ENCODE data around the gene ESYT2.
"Not testable (repeated sequence)": the region's sequence is repeated elsewhere in the genome, so short reads cannot be mapped to it uniquely, and the experiment has no call there.

ESYT2 gene

DNA sequence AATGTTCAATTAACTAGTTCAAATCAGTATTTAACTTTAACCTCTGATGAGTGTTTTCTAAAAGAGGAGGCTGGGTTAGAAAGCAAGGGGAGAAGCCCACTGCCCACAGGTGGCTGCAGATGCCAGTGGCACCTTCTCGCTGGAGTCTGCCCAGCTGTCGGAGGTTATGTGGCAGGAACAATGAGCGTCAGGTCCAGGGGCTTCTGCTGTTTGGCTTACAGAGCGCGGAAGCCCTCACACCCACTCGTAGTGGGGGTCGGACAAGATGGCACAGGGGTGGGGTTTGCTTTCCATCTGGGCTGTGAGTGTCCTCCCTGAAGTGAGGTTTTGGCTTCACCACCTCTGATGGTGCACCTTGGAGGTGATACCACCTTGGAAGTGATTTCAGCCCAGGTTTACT is 35.5 kb upstream of the ESYT2 start:
- Histone ChIP-seq H3K4me3 (ENCODE audit: low read depth, low read length) (no peak overlapping the region), H3K4me1 (ENCODE audit: control insufficient read depth, insufficient read depth, low read length, unreplicated experiment) (peaks cover 9% of the 10 kb centered on the region), H2AFZ (ENCODE audit: low read length, unreplicated experiment) (no peak overlapping the region), H3K27ac (ENCODE audit: low read depth, low read length) (peak overlapping the region; percentile 55), H3K79me2 (ENCODE audit: control insufficient read depth, insufficient read depth, low read length, unreplicated experiment) (peaks cover 15% of the 10 kb centered on the region), H3K27me3 (ENCODE audit: insufficient read depth, low read length) (no peaks in the 10 kb centered on the region), H3K36me3 (ENCODE audit: insufficient read depth, low read length) (peaks cover 1% of the 10 kb centered on the region; the same call in 1 of the 2 replicates)

DNA sequence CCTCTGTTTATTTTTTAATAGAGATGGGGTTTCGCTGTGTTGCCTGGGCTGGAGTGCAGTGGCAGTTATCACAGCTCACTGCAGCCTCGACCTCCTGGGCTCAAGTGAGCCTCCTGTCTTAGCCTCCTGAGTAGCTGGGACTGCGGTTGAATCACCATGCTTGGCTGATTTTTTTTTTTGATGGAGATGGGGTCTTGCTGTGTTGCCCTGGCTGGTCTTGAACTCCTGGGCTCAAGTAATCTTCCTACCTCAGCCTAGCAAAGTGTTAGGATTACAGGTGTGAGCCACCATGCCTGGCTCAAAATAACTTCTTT is 35.2 kb upstream of the ESYT2 start:
- Histone ChIP-seq H3K79me2 (ENCODE audit: control insufficient read depth, insufficient read depth, low read length, unreplicated experiment) (peaks cover 15% of the 10 kb centered on the region), H3K36me3 (ENCODE audit: insufficient read depth, low read length) (no peaks in the 10 kb centered on the region), H3K27me3 (ENCODE audit: insufficient read depth, low read length) (no peaks in the 10 kb centered on the region), H3K4me3 (ENCODE audit: low read depth, low read length) (peak overlapping the region; percentile 73), H3K4me1 (ENCODE audit: control insufficient read depth, insufficient read depth, low read length, unreplicated experiment) (peaks cover 9% of the 10 kb centered on the region), H2AFZ (ENCODE audit: low read length, unreplicated experiment) (peak overlapping the region; percentile 69), H3K27ac (ENCODE audit: low read depth, low read length) (peak overlapping the region; percentile 55)

DNA sequence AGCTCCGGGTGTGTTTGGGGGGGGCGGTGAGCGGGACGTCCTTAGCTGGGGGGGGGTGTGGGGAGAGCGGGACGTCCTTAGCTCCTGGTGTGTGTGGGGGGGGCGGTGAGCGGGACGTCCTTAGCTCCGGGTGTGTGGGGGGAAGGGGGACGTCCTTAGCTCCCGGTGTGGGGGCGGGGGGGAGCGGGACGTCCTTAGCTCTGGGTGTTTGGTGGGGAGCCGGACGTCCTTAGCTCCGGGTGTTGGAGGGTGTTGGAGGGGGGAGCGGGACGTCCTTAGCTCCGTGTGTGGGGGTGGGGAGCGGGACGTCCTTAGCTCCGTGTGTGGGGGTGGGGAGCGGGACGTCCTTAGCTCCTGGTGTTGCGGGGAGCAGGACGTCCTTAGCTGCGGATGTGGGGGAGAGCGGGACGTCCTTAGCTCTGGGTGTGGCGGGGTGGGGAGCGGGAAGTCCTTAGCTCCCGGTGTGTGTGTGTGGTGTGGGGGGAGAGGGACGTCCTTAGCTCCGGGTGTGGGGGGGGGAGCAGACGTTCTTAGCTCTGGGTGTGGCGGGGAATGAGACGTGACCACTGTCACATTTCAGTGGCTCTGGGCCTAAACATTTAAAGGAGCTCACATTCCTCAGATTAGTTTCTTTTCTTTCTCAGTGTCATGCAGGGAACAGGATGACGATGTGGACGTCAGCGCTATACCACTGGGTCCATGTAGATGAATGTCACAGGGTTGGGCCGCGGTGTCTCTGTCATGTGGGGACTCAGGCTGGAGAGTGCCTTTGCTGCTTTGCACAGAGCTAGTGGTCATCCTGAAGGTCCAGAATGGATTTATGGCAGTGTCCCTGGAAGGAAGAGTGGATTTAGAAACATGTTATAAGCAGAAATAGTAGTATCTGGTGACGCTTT is 34.5 kb upstream of the ESYT2 start:
- H2AFZ ChIP-seq (ENCODE audit: low read length, unreplicated experiment) = peak overlapping the region; percentile 69
- H3K27ac ChIP-seq (ENCODE audit: low read depth, low read length) = peak overlapping the region; percentile 55
- no peaks in the 10 kb centered on the region for H3K36me3 ChIP-seq (ENCODE audit: insufficient read depth, low read length)
- no peaks in the 10 kb centered on the region for H3K27me3 ChIP-seq (ENCODE audit: insufficient read depth, low read length)
- peaks cover 12% of the 10 kb centered on the region for H3K4me1 ChIP-seq (ENCODE audit: control insufficient read depth, insufficient read depth, low read length, unreplicated experiment)
- H3K4me3 ChIP-seq (ENCODE audit: low read depth, low read length) = peak overlapping the region; percentile 73
- peaks cover 15% of the 10 kb centered on the region for H3K79me2 ChIP-seq (ENCODE audit: control insufficient read depth, insufficient read depth, low read length, unreplicated experiment)

DNA sequence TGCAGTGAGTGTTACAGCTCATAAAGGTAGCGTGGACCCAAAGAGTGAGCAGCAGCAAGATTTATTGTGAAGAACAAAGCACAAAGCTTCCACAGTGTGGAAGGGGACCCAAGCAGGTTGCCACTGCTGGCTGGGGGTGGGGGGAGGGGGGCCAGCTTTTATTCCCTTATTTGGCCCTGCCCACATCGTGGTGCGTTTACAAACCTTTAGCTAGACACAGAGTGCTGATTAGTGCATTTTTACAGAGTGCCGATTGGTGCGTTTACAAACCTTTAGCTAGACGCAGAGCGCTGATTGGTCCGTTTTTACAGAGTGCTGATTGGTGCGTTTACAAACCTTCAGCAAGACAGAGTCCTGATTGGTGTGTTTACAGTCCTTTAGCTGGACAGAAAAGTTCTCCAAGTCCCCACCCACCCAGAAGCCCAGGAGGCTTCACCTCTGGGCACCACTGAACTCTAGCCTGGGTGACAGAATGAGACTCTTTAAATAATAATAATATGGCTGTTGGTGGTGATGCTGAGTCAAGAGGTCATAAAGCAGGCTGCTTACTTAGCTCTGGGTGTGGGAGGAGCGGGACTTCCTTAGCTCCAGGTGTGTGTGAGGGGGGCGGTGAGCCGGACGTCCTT is 33.8 kb upstream of the ESYT2 start:
- H2AFZ ChIP-seq (ENCODE audit: low read length, unreplicated experiment) = peak overlapping the region; percentile 59
- H3K4me3 ChIP-seq (ENCODE audit: low read depth, low read length) = peak overlapping the region; percentile 73
- peaks cover 18% of the 10 kb centered on the region for H3K4me1 ChIP-seq (ENCODE audit: control insufficient read depth, insufficient read depth, low read length, unreplicated experiment)
- H3K27ac ChIP-seq (ENCODE audit: low read depth, low read length) = peak overlapping the region; percentile 55
- H3K27me3 ChIP-seq (ENCODE audit: insufficient read depth, low read length); H3K36me3 ChIP-seq (ENCODE audit: insufficient read depth, low read length): not testable (repeated sequence)
- H3K79me2 ChIP-seq (ENCODE audit: control insufficient read depth, insufficient read depth, low read length, unreplicated experiment) = peaks cover 19% of the 10 kb centered on the region

DNA sequence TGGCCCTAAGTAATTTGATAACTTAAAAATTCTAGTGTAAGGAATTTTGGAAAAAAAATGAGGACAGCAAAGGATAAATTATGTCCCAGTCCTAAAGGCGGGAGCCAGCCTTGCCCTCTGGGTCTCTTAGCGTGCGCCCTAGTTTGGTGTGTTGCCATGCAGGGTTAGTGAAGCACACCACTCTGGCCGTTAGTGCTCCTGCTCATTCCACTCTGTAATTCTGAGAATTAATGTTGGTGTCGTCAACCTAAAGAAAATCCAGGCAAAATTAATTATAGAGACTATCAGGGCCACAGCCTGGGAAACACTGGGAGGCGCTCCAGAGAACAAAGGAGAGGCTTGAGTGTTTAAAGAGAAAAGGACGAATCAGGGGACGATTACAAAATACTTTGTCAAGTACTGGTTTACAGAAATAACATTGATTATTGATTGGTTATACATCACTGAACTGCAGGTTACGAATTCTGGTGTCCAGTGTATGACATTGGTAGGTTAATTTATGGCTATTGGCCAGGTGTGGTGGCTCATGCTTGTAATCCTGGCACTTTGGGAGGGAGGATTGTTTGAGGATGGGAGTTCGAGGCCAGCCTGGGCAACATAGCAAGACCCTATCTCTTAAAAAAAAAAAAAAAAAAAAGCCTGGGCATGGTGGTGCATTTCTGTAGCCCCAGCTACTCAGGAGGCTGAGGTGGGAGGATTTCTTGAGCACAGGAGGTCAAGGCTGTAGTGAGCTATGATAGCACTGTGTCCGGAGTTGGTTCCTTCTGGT is 32.8 kb upstream of the ESYT2 start:
- Histone ChIP-seq H3K4me1 (ENCODE audit: control insufficient read depth, insufficient read depth, low read length, unreplicated experiment) (peaks cover 22% of the 10 kb centered on the region), H3K79me2 (ENCODE audit: control insufficient read depth, insufficient read depth, low read length, unreplicated experiment) (peaks cover 20% of the 10 kb centered on the region), H3K4me3 (ENCODE audit: low read depth, low read length) (no peak overlapping the region), H3K27ac (ENCODE audit: low read depth, low read length) (no peak overlapping the region), H3K27me3 (ENCODE audit: insufficient read depth, low read length) (no peaks in the 10 kb centered on the region), H3K36me3 (ENCODE audit: insufficient read depth, low read length) (no peaks in the 10 kb centered on the region), H2AFZ (ENCODE audit: low read length, unreplicated experiment) (no peak overlapping the region)

DNA sequence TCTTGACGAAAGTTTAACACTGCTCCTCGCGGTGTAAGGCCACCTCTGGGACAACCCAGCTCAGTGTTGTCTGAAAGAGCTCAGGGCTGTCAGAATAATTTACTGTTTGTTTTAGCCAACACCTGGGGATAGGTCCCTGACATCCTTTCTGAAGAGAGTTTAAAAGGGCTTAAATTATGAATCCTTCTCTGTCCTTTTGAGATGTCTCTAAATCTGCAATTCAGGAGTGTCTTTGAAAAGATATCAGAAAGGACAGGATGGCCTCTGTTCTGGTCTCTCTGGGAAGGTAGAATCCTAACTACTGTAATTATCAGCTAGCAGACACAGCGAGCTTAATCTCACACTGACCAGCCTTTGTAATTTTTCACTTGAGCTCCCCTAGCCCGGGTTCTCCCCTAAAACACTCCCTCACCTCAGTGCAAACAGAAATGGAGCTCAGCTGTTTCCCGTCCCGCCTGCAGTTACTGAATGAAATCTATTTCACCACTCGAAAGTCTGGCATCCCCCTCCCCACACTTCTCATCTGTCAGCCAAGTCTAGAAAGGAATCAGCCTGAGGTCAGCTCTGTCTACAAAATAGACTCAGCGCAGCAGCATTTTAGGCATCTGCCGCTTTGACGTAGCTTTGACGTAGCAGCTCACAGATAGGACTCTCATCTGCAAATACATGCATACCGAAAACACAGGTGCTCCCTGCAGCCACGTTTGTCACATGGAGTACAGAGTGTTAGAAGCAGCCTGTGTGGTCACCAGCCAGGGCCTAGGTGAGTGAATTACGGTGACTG is 31.9 kb upstream of the ESYT2 start:
- Histone ChIP-seq H3K27ac (ENCODE audit: low read depth, low read length) (no peak overlapping the region), H3K4me3 (ENCODE audit: low read depth, low read length) (no peak overlapping the region), H3K79me2 (ENCODE audit: control insufficient read depth, insufficient read depth, low read length, unreplicated experiment) (peaks cover 19% of the 10 kb centered on the region), H3K36me3 (ENCODE audit: insufficient read depth, low read length) (no peaks in the 10 kb centered on the region), H2AFZ (ENCODE audit: low read length, unreplicated experiment) (no peak overlapping the region), H3K27me3 (ENCODE audit: insufficient read depth, low read length) (no peaks in the 10 kb centered on the region), H3K4me1 (ENCODE audit: control insufficient read depth, insufficient read depth, low read length, unreplicated experiment) (peaks cover 22% of the 10 kb centered on the region)

DNA sequence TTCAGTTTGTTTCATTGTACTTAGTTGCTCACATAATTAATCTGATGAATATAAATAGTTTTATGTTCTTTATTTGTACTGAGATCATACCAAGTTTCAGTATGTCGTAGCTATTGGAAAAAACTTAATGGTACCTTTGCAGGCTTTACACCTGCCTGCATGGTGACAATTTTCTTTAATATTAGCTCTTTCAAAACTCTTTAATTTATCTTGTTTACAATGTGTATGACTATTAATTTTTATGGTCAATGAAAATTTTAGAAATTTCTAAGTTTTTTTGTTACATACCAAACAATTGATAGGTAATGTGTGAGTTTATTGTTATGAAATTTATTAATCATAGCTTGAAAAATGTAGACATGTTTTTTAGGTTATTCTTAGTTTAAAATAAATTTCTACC is 31.1 kb upstream of the ESYT2 start:
- Histone ChIP-seq H3K27me3 (ENCODE audit: insufficient read depth, low read length) (no peaks in the 10 kb centered on the region), H3K4me3 (ENCODE audit: low read depth, low read length) (no peak overlapping the region), H3K36me3 (ENCODE audit: insufficient read depth, low read length) (no peaks in the 10 kb centered on the region), H3K27ac (ENCODE audit: low read depth, low read length) (no peak overlapping the region), H3K79me2 (ENCODE audit: control insufficient read depth, insufficient read depth, low read length, unreplicated experiment) (peaks cover 17% of the 10 kb centered on the region), H2AFZ (ENCODE audit: low read length, unreplicated experiment) (no peak overlapping the region), H3K4me1 (ENCODE audit: control insufficient read depth, insufficient read depth, low read length, unreplicated experiment) (peaks cover 22% of the 10 kb centered on the region)

DNA sequence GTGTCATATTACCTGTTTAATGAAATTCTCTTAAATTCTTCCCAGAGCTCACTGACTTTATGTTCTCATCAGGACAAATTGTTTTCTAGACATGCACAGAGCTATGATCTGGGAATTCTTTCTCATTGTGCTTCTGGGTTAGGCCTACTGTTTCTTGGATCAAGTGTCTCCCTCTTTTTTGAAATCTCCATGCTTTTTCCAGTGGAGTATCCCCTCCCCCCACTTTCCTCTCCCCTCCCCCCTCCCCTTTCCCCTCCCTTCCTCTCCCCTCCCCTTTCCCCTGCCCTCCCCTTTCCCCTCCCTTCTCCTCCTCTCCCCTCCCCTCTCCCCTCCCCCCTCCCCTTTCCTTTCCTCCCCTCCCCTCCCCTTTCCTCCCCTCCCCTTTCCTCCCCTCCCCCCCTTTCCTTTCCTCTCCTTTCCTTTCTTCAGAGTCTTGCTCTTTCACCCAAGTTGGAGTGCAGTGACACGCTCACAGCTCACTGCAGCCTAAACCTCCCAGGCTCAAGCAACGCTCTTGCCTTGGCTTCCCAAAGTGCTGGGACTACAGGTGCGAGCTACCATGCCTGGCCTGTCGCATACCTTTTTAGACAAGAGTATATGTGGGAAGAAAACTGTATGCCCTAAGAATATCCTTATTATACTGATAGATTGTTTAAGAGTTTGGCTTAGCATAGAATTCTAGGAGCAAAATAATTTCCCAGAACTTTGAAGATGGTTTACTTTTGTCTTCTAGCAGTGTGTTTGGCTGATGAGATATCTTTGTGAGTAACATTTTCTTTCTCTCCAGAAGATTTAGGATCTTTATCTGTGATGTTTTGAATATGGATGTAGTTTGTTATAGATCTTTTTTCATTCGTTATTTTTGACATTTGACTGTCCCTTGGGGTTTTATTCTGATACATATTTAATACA is 29.5 kb upstream of the ESYT2 start:
- Histone ChIP-seq H2AFZ (ENCODE audit: low read length, unreplicated experiment) (peak overlapping the region; percentile 74), H3K4me1 (ENCODE audit: control insufficient read depth, insufficient read depth, low read length, unreplicated experiment) (peaks cover 13% of the 10 kb centered on the region), H3K27ac (ENCODE audit: low read depth, low read length) (peak overlapping the region; percentile 31; the same call in 1 of the 2 replicates), H3K36me3 (ENCODE audit: insufficient read depth, low read length) (no peaks in the 10 kb centered on the region), H3K27me3 (ENCODE audit: insufficient read depth, low read length) (no peaks in the 10 kb centered on the region), H3K79me2 (ENCODE audit: control insufficient read depth, insufficient read depth, low read length, unreplicated experiment) (peaks cover 10% of the 10 kb centered on the region), H3K4me3 (ENCODE audit: low read depth, low read length) (peak overlapping the region; percentile 52; the same call in 1 of the 2 replicates)

DNA sequence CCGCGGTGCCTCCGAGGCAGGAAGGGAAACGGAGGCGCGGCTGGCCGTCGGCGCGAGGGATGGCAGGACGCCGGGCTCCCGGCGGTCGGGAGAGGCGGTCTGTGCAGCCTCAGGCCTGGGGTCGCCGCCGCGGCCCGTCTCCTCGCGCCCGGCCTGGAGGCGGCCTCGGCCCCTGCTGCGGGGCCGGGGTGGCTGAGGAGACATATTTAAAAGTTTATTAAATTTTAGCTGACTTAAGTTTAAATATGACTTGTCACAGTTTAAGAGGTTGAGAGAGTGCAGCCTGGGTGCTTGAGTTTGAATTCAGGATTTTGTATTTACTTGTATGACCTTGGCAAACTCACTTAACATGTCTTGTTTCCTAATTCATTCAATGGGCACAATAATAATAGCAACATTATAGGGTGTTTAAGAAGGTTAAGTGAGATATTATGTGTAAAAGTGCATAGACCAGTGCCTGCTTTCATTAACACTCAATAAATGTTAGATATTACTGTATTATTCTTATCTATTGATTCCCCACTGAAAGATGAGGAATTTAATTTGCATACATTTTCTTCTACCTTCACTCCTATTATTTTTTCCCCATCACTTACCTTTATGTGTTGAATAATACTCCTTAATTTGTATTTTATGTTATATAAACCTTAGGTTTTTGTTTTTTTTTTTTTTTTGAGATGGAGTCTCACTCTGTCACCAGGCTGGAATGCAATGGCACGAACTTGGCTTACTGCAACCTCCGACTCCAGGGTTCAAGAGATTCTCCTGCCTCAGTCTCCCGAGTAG is 27.8 kb upstream of the ESYT2 start:
- Histone ChIP-seq H3K36me3 (ENCODE audit: insufficient read depth, low read length) (no peaks in the 10 kb centered on the region), H3K27me3 (ENCODE audit: insufficient read depth, low read length) (no peaks in the 10 kb centered on the region), H3K27ac (ENCODE audit: low read depth, low read length) (peak overlapping the region; percentile 25; the same call in 1 of the 2 replicates), H3K4me1 (ENCODE audit: control insufficient read depth, insufficient read depth, low read length, unreplicated experiment) (peaks cover 13% of the 10 kb centered on the region), H3K4me3 (ENCODE audit: low read depth, low read length) (peak overlapping the region; percentile 86), H2AFZ (ENCODE audit: low read length, unreplicated experiment) (peak overlapping the region; percentile 18), H3K79me2 (ENCODE audit: control insufficient read depth, insufficient read depth, low read length, unreplicated experiment) (peaks cover 10% of the 10 kb centered on the region)

Measured in ACC112 (cell line).